RPMI8226 (cell line): ENCODE results near the gene CNTN1.

Source experiments
- DNase-seq: peaks from one replicate; pipeline ENCODE4 v3.0.0-alpha.2; 2015

The CNTN1 gene

GRCh38 chr12:40864891-40865290, 172.7 kb downstream of the CNTN1 start:
- no peak for DNase-seq

DNA sequence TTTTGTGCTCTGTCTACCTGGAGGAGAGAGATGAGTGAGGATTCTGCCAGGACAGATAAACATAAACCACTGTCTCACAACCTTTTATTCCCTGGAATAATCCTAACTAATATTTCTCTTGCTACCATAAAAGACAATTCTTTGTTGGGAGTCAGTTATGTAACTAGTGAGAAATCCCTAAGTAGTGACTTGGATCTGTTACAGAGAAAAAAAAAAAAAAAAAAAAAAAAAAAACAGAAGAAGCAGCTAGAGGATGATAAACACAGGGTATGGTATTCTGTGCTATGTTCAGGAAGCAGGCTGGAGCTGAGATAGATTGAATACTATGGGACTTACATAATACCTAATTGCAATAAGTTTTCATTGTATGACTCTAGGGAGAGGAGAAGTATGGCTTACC, 178.7 kb downstream of the CNTN1 start:
- DNase-seq: no peak

- no peak for DNase-seq
Observed at GRCh38 chr12:40874868-40875267, 182.6 kb downstream of the CNTN1 start.

DNA sequence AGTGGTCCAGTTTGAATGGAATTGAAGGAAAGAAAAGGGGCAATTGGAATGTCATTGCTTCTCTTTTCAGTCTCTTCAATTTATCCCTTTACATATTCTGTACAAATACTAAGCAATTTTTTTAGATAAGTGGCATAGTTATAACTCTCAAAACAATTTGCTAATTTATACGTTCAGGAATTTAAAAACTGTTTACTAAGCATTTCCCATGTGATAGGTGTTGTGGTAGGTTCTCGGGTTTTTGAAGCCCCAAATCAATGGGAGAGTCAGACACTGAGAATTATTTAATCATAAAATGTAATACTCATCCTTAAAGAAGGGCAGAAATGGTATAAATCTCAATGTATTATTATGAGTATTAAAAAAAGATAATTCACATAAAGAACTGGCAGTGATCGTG, 197.1 kb downstream of the CNTN1 start:
- no peak for DNase-seq

DNA sequence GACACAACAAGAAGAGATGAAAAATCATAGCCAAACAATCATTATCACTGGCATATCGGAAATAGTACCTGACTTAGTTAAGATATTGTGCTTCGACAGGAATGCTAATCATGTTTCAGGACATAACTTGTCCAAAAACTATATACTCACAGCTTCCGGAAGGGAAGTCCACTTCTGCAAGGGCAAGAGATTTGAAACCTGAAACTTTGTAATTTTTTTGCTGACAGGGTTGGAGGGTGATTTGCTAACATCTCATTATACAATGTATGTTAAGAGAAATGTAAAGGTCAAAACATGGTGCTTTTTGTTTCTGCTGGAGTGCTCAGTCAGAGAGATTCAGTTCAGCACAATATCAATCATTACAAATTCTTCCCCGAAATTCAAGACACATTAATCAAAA, 200.3 kb downstream of the CNTN1 start:
- peak; percentile 14 for DNase-seq

DNA sequence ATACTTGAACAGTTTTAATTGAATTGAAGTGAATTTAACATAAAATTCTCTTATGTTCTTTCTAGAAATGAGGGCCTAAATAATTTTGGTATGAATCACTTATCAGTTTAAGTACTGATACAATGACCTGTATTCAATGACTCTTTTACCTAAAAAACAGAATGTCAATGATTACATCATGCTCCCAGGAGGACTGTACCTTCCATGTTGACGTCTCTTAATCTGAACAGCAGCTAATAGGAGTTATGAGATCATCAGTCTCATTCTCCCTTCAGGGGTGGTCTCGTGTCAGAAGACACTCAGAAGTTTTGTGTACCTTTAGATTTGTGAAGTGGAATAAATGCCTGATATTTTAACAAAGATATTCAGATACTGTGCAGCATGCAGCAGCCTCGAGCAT, 206.3 kb downstream of the CNTN1 start:
- DNase-seq: no peak

GRCh38 chr12:40903040-40903439, 210.8 kb downstream of the CNTN1 start:
- DNase-seq: no peak

- no peak for DNase-seq
Observed at GRCh38 chr12:40907115-40907527, 214.9 kb downstream of the CNTN1 start.

DNA sequence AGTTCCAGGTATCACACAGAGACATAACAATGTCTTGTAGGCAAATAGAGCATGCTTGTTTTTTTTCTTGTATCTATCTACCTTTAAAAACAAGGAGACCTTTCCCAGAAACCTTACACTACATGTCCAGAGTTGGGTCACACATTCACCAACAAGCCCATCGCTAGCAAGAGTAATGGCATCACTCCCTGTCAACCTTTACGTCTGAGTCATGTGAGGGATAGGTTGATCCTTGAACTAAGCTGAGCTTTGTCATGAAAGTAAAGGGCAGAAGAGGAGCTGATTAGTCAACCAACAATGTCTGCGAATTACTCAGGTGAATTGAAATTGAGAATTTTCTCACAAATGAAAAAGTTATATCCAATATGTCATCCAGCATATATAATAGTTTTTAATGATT, 219.4 kb downstream of the CNTN1 start:
- no peak for DNase-seq

GRCh38 chr12:40915172-40915571, 222.9 kb downstream of the CNTN1 start:
- DNase-seq: no peak

GRCh38 chr12:40917561-40917960, 225.3 kb downstream of the CNTN1 start:
- no peak for DNase-seq

- DNase-seq: peak; percentile 9
Observed at GRCh38 chr12:40921563-40922163, 229.4 kb downstream of the CNTN1 start.

DNA sequence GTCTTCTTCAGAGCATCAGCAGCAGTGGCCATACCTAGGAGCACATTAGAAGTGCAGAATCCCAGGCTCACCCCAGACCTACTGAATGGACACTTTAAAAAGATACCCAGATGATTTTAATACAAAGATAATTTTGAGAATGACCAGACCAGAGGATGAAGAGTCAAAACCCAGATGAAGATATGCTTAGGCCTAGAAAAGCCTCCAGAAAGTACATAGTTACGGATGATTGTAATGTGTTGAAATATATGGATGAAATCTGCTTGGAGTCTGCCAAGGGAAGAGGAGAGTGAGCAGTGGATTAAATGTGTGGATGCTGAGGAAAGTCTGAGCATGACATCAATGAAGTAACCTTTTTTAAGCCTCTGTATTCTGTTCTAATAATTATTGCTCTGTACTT, 245.7 kb downstream of the CNTN1 start:
- no peak for DNase-seq

DNA sequence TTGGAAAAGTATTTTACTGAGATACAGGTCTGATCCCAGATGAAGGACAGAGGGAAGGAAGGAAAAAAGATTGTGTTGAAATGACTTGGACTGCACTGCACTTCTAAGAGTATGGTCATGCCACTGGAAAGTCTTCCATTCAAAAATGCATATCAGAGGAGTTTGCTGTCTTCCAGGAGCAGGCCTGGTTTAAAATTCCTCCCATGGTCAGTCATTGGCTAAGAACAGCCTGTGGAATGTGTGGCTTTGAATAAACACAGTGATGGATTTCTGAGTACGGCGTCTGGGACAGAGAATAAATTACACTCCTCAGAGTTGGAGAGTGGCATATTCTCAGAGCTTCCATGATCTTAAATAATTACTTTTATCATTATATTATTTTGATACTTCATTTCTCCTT, 250.1 kb downstream of the CNTN1 start:
- DNase-seq: no peak

DNA sequence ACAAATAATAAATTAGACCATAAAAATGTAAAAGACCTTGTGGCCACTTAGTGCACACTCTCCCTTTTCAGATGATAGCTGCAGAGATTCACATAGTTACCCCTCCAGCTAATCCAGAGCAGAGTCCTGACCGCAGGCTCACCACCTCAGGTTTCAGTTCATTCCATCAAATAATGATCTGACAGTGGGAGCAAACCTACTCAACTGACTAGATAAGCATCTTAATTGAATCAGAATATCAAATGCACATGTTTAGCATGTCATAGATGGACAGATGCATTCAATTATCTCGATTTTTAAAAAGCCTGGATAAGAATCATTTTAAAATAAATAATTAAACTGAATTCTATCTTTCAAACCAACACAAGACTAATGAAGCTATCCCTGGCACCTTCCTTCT, 253.5 kb downstream of the CNTN1 start:
- DNase-seq: no peak

DNA sequence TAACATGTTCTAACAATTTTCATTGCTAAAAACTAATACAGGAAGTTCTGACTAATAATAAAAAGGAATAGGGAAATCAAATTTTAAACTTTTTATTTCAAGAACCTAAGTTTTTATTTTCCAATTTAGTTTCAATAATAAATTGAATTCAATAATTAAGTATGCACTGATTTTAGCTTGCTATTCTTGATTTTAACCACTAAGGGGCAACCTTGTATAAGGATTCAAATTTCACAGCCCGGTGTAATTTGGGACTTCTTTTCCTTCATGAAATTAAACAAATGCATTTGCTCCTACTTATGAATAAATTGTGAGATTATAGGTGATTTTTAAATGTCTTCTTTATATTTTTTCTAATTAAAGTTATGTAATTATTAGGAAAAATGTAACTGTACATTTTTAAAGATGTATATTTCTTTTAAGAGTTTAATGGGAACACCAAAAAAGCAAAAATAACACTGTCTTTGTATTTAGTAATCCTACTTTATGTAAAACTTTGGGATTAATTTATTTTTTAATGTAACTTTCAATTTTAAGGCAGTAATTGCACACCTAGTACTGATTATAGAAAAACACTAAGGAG, 254.5 kb downstream of the CNTN1 start:
- DNase-seq: no peak

- no peak for DNase-seq
Observed at GRCh38 chr12:40947797-40948196, 255.6 kb downstream of the CNTN1 start.

DNA sequence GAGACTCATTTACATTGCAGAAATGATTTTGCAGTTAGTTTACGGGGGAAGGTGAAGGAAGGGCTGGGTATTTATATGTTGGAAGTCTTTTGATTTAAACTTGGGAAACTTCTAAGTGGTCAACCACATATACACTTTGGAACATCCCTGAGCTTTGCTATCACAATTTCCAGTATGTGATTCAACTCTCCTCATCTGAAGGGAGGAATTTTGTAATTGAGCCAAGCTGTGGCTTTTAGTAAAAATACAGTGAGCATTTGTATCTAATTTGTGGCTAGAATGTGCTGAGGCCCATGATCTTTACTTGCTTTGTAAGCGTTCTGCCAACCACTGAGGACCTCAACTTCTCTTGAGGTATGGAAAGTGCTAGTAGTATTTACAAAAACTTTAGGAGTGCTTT, 260.8 kb downstream of the CNTN1 start:
- DNase-seq: no peak

GRCh38 chr12:40957417-40957816, 265.2 kb downstream of the CNTN1 start:
- DNase-seq: no peak

GRCh38 chr12:40959041-40959440, 266.8 kb downstream of the CNTN1 start:
- DNase-seq: no peak

- DNase-seq: no peak
Observed at GRCh38 chr12:40963751-40964150, 271.5 kb downstream of the CNTN1 start.

- no peak for DNase-seq
Observed at GRCh38 chr12:40969796-40970195, 277.6 kb downstream of the CNTN1 start.

DNA sequence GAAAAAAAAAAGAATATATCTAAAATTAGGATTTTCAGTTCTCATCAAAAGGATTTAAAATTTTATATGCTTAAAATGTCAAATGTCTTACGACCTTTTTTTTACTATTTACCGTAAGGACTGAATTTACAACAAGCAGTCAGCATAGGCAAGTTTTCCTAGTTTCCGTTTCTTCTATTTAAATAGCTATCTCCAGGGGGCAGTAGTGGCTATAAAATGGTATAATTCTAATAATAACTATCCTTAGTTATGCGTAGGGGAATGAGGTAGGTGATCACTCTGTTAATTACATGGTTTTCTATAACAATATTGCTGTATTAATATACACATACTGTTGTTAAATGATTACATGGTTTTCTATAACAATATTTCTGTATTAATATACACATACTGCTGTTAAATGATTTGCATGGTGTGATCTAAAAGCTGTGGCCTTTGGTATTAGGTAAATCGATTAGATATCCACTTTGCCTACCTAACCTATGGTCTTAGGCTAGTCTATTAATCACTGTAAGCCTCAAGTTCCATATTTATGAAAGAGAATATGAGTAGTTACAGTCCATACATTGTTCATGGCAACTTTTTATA, 278.2 kb downstream of the CNTN1 start:
- DNase-seq: peak; percentile 6

DNA sequence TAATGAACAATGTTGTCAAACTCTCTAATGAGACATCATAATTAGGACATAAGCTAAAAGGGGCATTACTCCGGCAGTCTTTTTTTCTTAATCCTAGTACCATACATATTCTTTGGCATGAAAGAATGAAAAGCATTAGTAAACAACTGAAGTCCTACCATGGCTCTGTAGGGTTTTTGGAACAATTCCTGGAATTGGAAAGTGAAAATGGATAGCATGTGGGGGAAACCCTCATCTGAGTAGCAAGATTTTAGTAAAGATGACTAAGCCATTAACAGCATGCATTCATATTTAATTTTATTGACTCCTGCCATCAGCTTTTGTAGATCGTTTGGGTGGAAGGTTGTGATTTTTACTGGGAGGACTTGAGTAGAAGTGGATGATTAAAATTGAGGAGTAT, 279.7 kb downstream of the CNTN1 start:
- no peak for DNase-seq

GRCh38 chr12:40976546-40976945, 284.3 kb downstream of the CNTN1 start:
- no peak for DNase-seq
